GM23248 (cell line): ENCODE measurements around the gene BPHL. TPM values are rescaled to one million over a fixed set of nuclear protein-coding genes. Genes with fewer than 3 reads are reported as not detected.
A peak's percentile ranks its signal among the peaks of the same experiment; 100 is the strongest.
"Not testable (repeated sequence)": the region's sequence is repeated elsewhere in the genome, so short reads cannot be mapped to it uniquely, and the experiment has no call there.

Source experiments
- DNase-seq: peaks from one replicate; pipeline ENCODE4 v3.0.0-alpha.2; 2015
- H2AFZ ChIP-seq: fragments of 200-600 bp; sonication (generic); 2 replicates; pipeline ENCODE4 v1.6.1; 2016; ENCODE audit warnings: antibody characterized with exemption
- H3F3A ChIP-seq: fragments of 200-600 bp; sonication (generic); 2 replicates; pipeline ENCODE4 v1.6.1; 2016; ENCODE audit warnings: mild to moderate bottlenecking, antibody characterized with exemption, mixed run types; ENCODE audit not compliant: insufficient read depth
- H3K27ac ChIP-seq: fragments of 200-600 bp; sonication (generic); 2 replicates; pipeline ENCODE4 v1.5.1; 2016; ENCODE audit warnings: mild to moderate bottlenecking
- H3K27me3 ChIP-seq: fragments of 200-600 bp; sonication (generic); replicated peaks from 2 replicates; pipeline ENCODE4 v1.6.1; 2016; ENCODE audit warnings: mild to moderate bottlenecking; ENCODE audit not compliant: insufficient read depth
- H3K36me3 ChIP-seq: fragments of 200-600 bp; sonication (generic); 2 replicates; pipeline ENCODE4 v1.6.1; 2016; ENCODE audit warnings: low read depth, mild to moderate bottlenecking
- H3K4me1 ChIP-seq: fragments of 200-600 bp; sonication (generic); 2 replicates; pipeline ENCODE4 v1.6.1; 2016; ENCODE audit warnings: mild to moderate bottlenecking; ENCODE audit not compliant: insufficient read depth
- H3K4me2 ChIP-seq: fragments of 200-600 bp; sonication (generic); one replicate; pipeline ENCODE4 v1.6.1; 2016; ENCODE audit warnings: mild to moderate bottlenecking; ENCODE audit not compliant: unreplicated experiment
- H3K4me3 ChIP-seq: fragments of 200-600 bp; sonication (generic); 2 replicates; pipeline ENCODE4 v1.5.1; 2016; ENCODE audit warnings: mild to moderate bottlenecking
- H3K79me2 ChIP-seq: fragments of 200-600 bp; sonication (generic); 2 replicates; pipeline ENCODE4 v1.6.1; 2016; ENCODE audit warnings: mild to moderate bottlenecking; ENCODE audit not compliant: insufficient read depth
- H3K9ac ChIP-seq: fragments of 200-600 bp; sonication (generic); 2 replicates; pipeline ENCODE4 v1.6.1; 2016; ENCODE audit warnings: mild to moderate bottlenecking
- H3K9me2 ChIP-seq: fragments of 200-600 bp; sonication (generic); 2 replicates; pipeline ENCODE4 v1.6.1; 2016; ENCODE audit warnings: mixed run types, mild to moderate bottlenecking, moderate library complexity; ENCODE audit not compliant: insufficient read depth
- H3K9me3 ChIP-seq: fragments of 200-600 bp; sonication (generic); one replicate; pipeline ENCODE4 v1.6.1; 2017; ENCODE audit warnings: low read depth
- H4K20me1 ChIP-seq: fragments of 200-600 bp; sonication (generic); 2 replicates; pipeline ENCODE4 v1.6.0; 2016; ENCODE audit not compliant: insufficient read depth
- EZH2 ChIP-seq: fragments of 200-600 bp; sonication (generic); IDR thresholded peaks from 2 replicates; pipeline ENCODE4 v1.6.1; 2018; ENCODE audit warnings: antibody characterized with exemption, mild to moderate bottlenecking; ENCODE audit not compliant: insufficient read depth, poor library complexity, severe bottlenecking
- EZH2phosphoT487 ChIP-seq: fragments of 200-600 bp; sonication (generic); IDR thresholded peaks from 2 replicates; pipeline ENCODE4 v1.6.1; 2018; ENCODE audit warnings: antibody characterized with exemption, moderate library complexity, mild to moderate bottlenecking, low read depth; ENCODE audit not compliant: insufficient read depth
- WGBS, 2 experiments: methylation state at CpG; one replicate each; pipeline ENCODE4 v1.1.6; 2015 to 2017; ENCODE audit warnings: low lambda C conversion rate in 2 of 2, low coverage in 1 of 2; ENCODE audit errors: missing lambda C conversion rate in 2 of 2; 5-methylcytosine and 5-hydroxymethylcytosine counted together
- in situ Hi-C: fragments of 300-500 bp; cut with MboI; formaldehyde crosslinking; loops from 2 replicates; pipeline ENCODE4 v1.15.0; 2020
- polyA plus RNA-seq: library from polyadenylated mRNA; unstranded; fragments of >200 nt; fragmentation: Nextera tagmentation; extraction: Ambion mirVana; gene quantifications from 2 replicates; pipeline ENCODE4 v1.2.1, GENCODE V29; 2016
- total RNA-seq: library from RNA; depleted of rRNA; stranded (reverse); fragments of >200 nt; shearing (Covaris generic); gene quantifications from 2 replicates; pipeline ENCODE4 v1.2.3, GENCODE V29; 2014

BPHL gene
- total and polyA plus RNA-seq, 2 experiments from 2014 or later = 8.5 to 20.2 TPM

GRCh38 chr6:3195695-3196497, 77.4 kb downstream of the BPHL start:
- no peaks in the 10 kb centered on the region for H3K9me2 ChIP-seq
- WGBS, 2 experiments = 81% methylated on average over 16 of the region's 16 CpGs
- H3F3A ChIP-seq = no peaks in the 10 kb centered on the region
- H3K4me2 ChIP-seq = no peak overlapping the region
- H2AFZ ChIP-seq = no peak overlapping the region; the same call in 1 of the 2 replicates
- no peaks in the 10 kb centered on the region for H3K79me2 ChIP-seq
- no peaks in the 10 kb centered on the region for H3K36me3 ChIP-seq
- H3K4me3 ChIP-seq = no peak overlapping the region
- H3K27ac ChIP-seq = no peak overlapping the region
- H3K9ac ChIP-seq = no peak overlapping the region
- in situ Hi-C loops = no loop called here
- H3K9me3 ChIP-seq = no peaks in the 10 kb centered on the region
- DNase-seq = peak; percentile 18
- H4K20me1 ChIP-seq = no peaks in the 10 kb centered on the region
- no peaks in the 10 kb centered on the region for H3K4me1 ChIP-seq
- TF ChIP-seq EZH2phosphoT487 = no peak
- TF ChIP-seq EZH2 = no peak
- no peaks in the 10 kb centered on the region for H3K27me3 ChIP-seq

GRCh38 chr6:3196770-3197169, 78.3 kb downstream of the BPHL start:
- in situ Hi-C loops = no loop called here
- no peaks in the 10 kb centered on the region for H3K79me2 ChIP-seq
- H3F3A ChIP-seq = no peaks in the 10 kb centered on the region
- TF ChIP-seq EZH2 (no peak), EZH2phosphoT487 (no peak)
- 83 to 91% methylated on average over 5 of the region's 5 CpGs for WGBS, 2 experiments
- H3K4me1 ChIP-seq = no peaks in the 10 kb centered on the region
- no peak overlapping the region for H3K9ac ChIP-seq
- DNase-seq = no peak
- H3K4me2 ChIP-seq = no peak overlapping the region
- no peaks in the 10 kb centered on the region for H3K9me2 ChIP-seq
- no peak overlapping the region for H3K27ac ChIP-seq
- no peaks in the 10 kb centered on the region for H4K20me1 ChIP-seq
- H2AFZ ChIP-seq = no peak overlapping the region
- H3K4me3 ChIP-seq = no peak overlapping the region
- H3K36me3 ChIP-seq = no peaks in the 10 kb centered on the region
- H3K9me3 ChIP-seq = no peaks in the 10 kb centered on the region
- no peaks in the 10 kb centered on the region for H3K27me3 ChIP-seq

GRCh38 chr6:3197734-3198133, 79.2 kb downstream of the BPHL start:
- in situ Hi-C loops, H3K79me2 ChIP-seq, H3K36me3 ChIP-seq, H3K4me2 ChIP-seq, H3K9me2 ChIP-seq, H3K27ac ChIP-seq, H3F3A ChIP-seq, H2AFZ ChIP-seq, H4K20me1 ChIP-seq, H3K9ac ChIP-seq, DNase-seq, H3K27me3 ChIP-seq, H3K4me1 ChIP-seq, H3K4me3 ChIP-seq, H3K9me3 ChIP-seq: not testable (repeated sequence)
- 60 to 74% methylated on average over 5 of the region's 5 CpGs for WGBS, 2 experiments

DNA sequence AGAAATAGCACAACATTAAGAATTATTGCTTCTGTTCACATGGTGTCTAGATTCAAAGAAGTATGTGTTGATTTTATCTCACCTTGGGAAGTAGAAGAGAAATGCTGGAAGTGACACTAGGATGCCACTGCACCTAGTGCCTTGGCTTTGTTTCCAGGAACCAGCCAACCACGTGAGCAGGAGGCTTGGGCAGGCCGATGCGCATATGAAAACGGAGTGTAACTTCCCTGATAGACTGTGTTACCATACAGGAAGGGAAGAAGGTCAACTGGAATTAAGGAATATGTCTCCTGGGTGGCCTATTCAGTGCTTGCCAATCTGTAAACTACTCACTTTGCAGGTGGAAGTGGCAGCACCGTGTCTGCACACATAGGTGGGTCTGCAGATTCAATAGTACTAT, 80.9 kb downstream of the BPHL start:
- no peak for DNase-seq
- Histone ChIP-seq H3K36me3 (no peaks in the 10 kb centered on the region), H3K9ac (no peak overlapping the region), H3K4me2 (no peak overlapping the region), H3K27me3 (no peaks in the 10 kb centered on the region), H2AFZ (no peak overlapping the region), H3K9me2 (no peaks in the 10 kb centered on the region), H3K4me1 (no peaks in the 10 kb centered on the region), H3K4me3 (no peak overlapping the region), H3F3A (no peaks in the 10 kb centered on the region), H4K20me1 (no peaks in the 10 kb centered on the region), H3K27ac (no peak overlapping the region), H3K9me3 (no peaks in the 10 kb centered on the region), H3K79me2 (no peaks in the 10 kb centered on the region)
- in situ Hi-C loops = no loop called here
- TF ChIP-seq EZH2phosphoT487 (no peak), EZH2 (no peak)
- 70 to 75% methylated on average over 5 of the region's 5 CpGs for WGBS, 2 experiments

GRCh38 chr6:3200682-3201081, 82.2 kb downstream of the BPHL start:
- peaks cover 3% of the 10 kb centered on the region; the same call in 1 of the 2 replicates for H3K4me1 ChIP-seq
- no peak overlapping the region for H3K4me3 ChIP-seq
- no peaks in the 10 kb centered on the region for H3K36me3 ChIP-seq
- no peak overlapping the region for H3K4me2 ChIP-seq
- no peaks in the 10 kb centered on the region for H3K79me2 ChIP-seq
- DNase-seq = no peak
- TF ChIP-seq EZH2phosphoT487 (no peak), EZH2 (no peak)
- H2AFZ ChIP-seq = no peak overlapping the region; the same call in 1 of the 2 replicates
- H3F3A ChIP-seq = no peaks in the 10 kb centered on the region
- H3K27me3 ChIP-seq = no peaks in the 10 kb centered on the region
- H4K20me1 ChIP-seq = no peaks in the 10 kb centered on the region
- in situ Hi-C loops = no loop called here
- no peak overlapping the region for H3K9ac ChIP-seq
- no peaks in the 10 kb centered on the region for H3K9me2 ChIP-seq
- no peak overlapping the region for H3K27ac ChIP-seq
- no peaks in the 10 kb centered on the region for H3K9me3 ChIP-seq
